Urothelium cell line (cell line): ENCODE data around the gene NLRP1.

ENCODE experiments used
- DNase-seq: peaks from one replicate; pipeline ENCODE4 v3.0.0; 2011; ENCODE audit warnings: low spot score, mixed read lengths
- FAIRE-seq: peaks from 2 replicates; lab custom pipeline; 2011; peaks lifted over from hg19 to GRCh38; lab: Jason Lieb, UNC

Gene NLRP1

DNA sequence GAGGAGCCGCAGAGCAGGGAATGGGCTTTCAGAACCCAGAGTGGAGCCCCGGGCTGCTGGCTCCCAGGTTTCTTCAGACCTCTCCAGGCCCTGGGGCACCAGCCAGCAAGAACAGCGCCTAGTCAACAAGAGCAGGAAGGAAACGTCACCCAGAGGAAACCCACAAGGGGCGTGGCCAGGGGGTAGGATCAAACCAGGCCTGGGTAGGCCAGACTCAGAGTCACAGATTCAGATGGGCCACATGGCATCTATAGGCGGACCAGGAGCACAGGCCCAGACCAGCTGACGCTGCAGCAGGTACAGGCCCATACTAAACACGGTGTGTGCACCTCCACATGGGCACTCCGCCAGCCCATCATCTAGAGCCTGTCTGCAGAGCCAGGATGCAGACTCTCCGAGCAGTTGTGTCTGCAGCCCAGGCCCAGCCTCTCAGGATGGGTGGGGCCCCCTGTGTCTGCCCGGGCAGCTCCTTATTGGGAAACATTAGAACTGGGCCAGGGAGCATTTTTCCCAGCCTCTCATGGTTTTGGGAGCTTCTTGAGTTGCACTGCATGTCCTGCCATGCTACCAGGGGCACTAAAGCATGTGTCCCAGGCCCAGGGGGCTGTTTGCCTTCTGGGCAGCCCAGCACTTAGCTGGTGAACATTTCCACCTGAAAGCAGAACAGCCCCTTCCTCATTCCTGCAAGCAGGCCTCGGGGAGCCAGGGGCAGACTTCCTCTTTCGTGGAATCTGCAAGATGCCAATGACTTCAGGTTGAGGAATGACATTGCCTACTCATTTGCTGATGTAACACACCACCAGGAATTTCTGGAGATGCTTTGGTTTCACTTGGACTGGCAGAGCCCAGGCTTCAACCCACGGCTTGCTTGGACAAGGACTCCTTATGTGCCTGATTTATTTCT is at the start of gene NLRP1:
Gene NLRP1, minus strand, starts transcription at position 127 of the 904 bp plus-strand sequence. CDS start 552 bp downstream, outside the sequence.
- FAIRE-seq: no peak
- DNase-seq: peak; percentile 69

DNA sequence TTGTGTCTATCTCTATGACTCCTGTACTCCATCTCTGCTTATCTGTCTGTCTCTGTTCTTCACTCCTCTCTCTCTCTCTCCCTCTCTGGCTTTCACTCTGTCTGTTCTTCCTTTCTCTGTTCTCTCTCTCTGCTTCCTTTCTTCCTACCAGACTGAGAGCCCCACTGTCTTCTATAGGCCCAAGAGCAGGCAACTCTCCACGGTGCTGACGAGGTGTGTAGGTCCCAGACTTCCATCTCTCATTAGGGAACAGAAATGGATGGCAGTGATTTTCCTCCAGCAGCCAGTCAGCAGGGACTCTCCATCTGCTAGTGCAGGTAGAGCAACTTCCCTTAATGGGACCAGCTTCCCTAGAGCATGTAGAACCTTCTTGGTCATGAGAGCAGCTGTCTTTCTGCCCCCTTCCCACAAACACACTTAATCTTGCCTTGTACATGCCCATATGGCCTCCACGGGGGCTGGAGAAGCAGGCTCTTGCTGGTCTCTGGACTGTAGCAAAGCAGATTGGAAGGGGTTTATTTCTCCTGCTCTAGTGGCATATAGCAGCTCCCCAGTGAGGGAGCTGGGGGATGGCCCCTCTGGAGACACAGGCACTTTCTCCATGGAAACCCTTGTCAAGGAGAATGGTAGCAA is 47.8 kb upstream of the NLRP1 start:
- DNase-seq: no peak

GRCh38 chr17:5630434-5630833 is 46.1 kb upstream of the NLRP1 start:
- no peak for FAIRE-seq
- DNase-seq: no peak

More for the DNA sequence above, 47.8 kb upstream of the NLRP1 start:
- FAIRE-seq: no peak

DNA sequence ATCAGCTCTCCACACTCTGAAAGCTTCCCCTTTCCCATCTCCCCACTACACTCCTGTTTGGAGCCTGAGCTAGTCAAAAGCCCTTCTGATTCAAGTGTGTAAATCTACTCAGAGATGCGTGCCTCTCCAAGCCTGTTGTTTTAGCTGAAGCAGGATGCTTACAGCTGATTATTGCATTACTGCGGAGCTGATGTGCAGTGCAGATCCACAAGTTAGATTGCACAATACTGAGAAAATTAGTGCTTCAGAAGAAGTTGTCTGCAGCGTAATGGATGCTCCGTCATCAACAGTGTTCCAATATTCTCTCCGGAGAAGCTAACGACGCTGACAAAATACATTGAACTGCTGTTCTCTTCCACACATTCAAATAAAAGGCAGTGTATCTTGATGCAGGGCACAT is 44.8 kb upstream of the NLRP1 start:
- FAIRE-seq: no peak
- no peak for DNase-seq

GRCh38 chr17:5628262-5628661 is 44.0 kb upstream of the NLRP1 start:
- DNase-seq: no peak

GRCh38 chr17:5624211-5624610 is 39.9 kb upstream of the NLRP1 start:
- FAIRE-seq (no peak), DNase-seq (no peak)

More at GRCh38 chr17:5628262-5628661, 44.0 kb upstream of the NLRP1 start:
- no peak for FAIRE-seq

- FAIRE-seq: no peak
- no peak for DNase-seq
Measured at GRCh38 chr17:5621729-5622128, 37.4 kb upstream of the NLRP1 start.

- FAIRE-seq: no peak
Measured at GRCh38 chr17:5621026-5621425, 36.7 kb upstream of the NLRP1 start.

DNA sequence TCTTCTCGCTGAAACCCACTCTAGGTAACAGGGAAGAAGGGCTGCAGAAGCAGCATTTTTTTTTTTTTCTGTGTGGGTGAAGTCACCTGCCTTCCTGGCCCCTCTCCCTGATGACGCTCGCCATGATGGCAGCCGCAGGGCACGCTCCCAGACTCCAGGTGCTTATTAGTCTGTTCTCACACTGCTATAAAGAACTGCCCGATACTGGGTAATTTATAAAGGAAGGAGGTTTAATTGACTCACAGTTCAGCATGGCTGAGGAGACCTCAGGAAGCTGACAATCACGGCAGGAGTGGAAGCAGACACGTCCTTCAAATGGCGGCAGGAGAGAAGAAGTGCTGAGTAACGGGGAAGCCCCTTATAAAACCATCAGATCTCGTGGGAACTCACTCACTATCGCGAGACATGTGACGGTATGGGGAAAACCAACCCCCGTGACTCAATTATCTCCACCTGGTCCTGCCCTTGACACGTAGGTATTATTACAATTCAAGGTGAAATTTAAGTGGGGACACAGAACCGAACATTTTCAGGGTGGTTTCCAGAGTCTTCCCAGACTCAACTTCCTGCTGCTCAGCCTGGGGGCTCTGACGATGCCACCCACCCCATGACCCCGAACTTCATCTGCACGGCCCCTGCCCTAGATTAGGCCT is 34.9 kb upstream of the NLRP1 start:
- no peak for DNase-seq
- no peak for FAIRE-seq

More at GRCh38 chr17:5621026-5621425, 36.7 kb upstream of the NLRP1 start:
- DNase-seq: no peak

- no peak for FAIRE-seq
- DNase-seq: no peak
Measured at GRCh38 chr17:5618476-5618875, 34.2 kb upstream of the NLRP1 start.

- no peak for DNase-seq
- no peak for FAIRE-seq
Measured at GRCh38 chr17:5615476-5615875, 31.2 kb upstream of the NLRP1 start.

DNA sequence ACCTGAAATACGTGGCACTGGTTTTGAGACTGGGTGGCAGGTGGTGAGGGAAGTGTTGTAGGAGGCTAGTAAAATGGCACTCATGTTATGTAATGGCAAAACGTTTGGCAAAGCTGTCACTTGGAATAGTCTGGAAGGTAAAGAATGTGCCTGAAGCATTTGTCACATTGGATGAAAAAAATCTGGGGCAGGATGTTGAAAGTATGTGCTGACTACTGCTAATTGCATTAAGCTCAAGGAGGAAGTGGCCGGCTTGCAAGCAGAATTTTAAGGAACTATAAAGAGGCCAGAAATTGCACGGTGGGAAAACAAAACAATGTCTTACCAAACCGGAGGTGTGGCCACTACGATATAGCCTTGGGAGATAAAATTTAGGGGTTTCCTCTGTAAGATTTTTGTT is 26.6 kb upstream of the NLRP1 start:
- FAIRE-seq (no peak), DNase-seq (no peak)

DNA sequence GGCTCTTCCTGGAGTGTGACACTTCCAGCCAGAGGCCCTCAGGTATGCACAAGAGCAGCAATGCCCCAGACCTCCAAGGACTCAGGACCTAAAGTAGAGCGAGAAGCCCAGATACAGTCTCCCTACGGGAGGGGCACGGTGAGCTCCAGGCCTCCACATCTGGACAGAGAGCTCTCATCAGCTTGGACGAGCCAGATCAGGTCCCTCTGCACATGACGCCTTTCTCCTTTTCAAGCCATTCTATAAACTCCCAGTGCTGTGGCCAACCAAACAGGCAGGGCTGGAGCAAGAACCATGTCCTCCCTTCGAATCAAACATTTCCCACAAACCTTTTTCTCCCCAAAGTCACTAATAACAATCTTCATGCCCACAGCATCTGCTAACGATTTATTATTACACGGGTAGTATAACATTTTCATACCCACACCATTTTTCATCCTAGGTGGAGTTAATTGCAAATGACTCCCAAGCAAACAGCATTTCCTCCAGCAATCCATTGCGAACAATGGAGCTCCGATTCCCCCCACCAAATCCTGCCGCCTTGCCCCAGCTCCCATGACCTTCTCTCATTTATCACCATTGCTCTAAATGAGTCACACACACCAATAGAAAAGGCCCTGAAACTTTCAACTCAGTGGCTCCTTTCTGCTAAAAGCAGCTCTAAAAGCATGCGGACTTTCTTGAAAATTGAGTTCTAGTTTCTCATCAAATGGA is 24.2 kb upstream of the NLRP1 start:
- FAIRE-seq (no peak), DNase-seq (no peak)

DNA sequence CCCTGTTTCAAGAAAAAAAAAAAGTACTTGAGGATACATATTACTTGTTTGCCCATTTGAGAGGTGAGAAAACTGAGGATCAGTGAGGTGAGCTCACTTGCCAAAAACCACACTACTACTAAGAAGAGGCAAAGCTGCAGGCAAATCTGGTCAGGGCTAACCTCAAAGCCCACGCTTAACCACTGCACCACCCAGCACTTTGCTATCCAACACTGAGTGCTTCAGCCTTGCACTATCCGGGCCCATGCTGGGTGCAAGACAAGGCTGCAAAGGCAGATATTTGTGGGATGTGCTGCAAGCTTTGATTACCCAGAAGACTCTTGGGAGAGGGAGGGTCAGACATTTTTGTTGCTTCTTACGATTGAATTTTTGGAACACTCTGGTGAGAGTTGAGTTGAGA is 23.6 kb upstream of the NLRP1 start:
- no peak for FAIRE-seq
- DNase-seq: no peak

DNA sequence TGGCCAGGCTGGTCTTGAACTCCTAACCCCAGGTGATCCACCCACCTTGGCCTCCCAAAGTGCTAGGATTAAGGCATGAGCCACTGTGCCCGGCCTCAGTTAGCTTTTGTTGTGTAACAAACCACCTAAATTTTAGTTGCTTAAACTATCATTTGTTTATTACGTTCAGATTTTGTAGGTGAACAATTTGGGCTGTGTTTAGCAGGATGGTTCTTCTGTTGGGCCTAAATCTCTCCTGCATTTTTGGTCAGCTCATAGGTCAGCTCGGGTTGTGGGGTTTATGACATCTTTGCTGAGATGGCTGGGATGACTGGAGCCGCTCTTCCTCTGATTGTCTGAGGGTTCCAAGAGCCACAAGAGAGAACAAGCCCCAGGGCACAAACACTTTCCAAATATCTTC is 21.1 kb upstream of the NLRP1 start:
- FAIRE-seq (no peak), DNase-seq (no peak)

GRCh38 chr17:5600041-5600440 is 15.7 kb upstream of the NLRP1 start:
- FAIRE-seq (no peak), DNase-seq (no peak)

- DNase-seq (no peak), FAIRE-seq (no peak)
Measured at GRCh38 chr17:5598457-5598856, 14.1 kb upstream of the NLRP1 start.

DNA sequence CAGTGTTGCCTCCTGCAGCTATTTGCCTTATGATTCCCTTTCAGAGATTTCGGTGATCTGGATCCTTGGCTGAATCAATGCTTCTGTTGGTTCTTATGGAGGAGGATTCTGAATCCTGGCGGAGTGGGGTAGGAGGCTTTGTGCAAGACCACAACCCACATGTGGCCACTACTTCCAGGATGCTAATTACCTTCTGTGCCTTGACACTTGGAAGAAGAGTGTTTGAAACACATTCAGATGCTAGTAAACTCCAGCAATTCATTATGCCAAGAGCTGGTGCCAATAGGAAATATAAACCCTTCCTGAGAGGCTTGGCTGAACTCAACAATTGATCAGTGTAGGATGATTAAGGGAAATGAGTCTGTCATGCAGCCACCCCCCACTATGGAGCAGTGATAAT is 12.1 kb upstream of the NLRP1 start:
- no peak for FAIRE-seq
- no peak for DNase-seq

DNA sequence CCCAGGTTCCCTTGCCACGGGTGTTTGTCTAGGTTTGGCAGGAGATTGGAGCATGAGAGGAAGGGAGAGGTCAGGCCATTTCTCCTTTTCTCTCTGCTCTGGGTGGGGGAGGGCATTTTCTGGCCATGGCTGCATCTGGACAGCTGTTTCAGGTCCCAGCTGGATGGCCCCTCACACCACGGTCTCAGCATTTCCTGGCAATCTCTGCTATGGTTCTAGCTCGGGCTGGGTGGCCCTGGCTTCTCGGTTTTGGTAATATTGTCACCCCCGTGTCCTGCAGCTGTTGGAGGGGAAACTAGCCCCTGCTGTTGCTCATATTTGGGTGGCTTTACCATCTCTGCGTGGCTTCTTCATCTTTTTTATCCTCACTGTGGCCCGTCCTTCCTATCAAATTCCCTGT is 11.5 kb upstream of the NLRP1 start:
- no peak for DNase-seq
- FAIRE-seq: no peak

DNA sequence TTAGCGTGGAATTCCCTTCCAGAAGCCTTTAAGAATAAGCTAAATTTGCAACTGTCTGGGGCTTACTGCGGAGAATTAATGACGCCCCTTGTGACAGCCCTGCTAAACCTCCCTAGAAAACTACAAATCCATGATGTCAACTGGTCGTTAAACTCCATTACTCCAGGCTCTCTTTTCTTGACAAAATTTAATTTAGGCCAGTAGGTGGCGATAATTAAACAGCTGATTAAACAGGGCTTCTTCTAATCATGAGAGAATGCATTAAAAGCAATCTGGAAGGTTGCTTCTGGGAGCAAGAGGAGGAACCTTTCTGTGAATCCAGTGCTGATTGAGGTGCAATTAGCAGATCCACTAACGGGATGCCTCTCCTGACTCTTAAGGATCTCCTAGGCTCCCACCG is 8.1 kb upstream of the NLRP1 start:
- FAIRE-seq: no peak
- DNase-seq: peak; percentile 31

DNA sequence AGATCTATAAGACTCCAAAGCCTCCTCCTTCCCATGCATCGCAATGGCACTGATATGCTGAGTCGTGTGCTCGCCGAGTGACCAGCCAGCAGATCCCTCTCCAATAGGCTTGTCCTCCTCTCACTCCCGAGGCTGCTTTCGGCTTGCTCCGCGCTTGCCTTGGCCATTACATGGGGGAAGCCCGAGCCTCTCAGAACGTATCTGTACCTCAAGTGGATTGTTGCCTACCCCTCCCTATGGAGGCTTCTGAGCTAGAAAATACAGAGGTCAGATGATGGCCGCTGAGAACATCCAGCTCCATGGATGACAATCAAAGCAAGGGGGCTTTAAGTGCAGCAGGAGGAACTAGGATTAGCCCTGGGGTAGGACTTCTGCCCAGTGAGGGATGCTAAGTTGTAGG is 7.7 kb upstream of the NLRP1 start:
- FAIRE-seq (no peak), DNase-seq (no peak)
